HepG2 (cell line): ENCODE measurements around the gene ITCH. TPM values are rescaled to one million over a fixed set of nuclear protein-coding genes. Genes with fewer than 3 reads are reported as not detected.
A peak's percentile ranks its signal among the peaks of the same experiment; 100 is the strongest.

Source experiments
- ASH2L ChIP-seq: fragments of 300-600, 200-600 bp; sonication (generic); IDR thresholded peaks from 2 replicates; pipeline ENCODE4 v1.7.0; 2017; ENCODE audit warnings: low read depth, mild to moderate bottlenecking, moderate library complexity, mixed read lengths, low read length; ENCODE audit not compliant: insufficient read length
- EHMT2 ChIP-seq: fragments of 200-600 bp; sonication (generic); IDR thresholded peaks from 2 replicates; pipeline ENCODE4 v1.7.0; 2017; ENCODE audit warnings: antibody characterized with exemption, low read depth, low read length, borderline replicate concordance
- FOXM1 ChIP-seq: sonication (generic); formaldehyde crosslinking; IDR thresholded peaks from 2 replicates; pipeline ENCODE4 v1.5.0; 2020; ENCODE audit warnings: missing genetic modification reagents
- HIVEP1 ChIP-seq: sonication (generic); formaldehyde crosslinking; IDR thresholded peaks from 2 replicates; pipeline ENCODE4 v1.4.0; 2020; ENCODE audit warnings: mild to moderate bottlenecking, missing genetic modification reagents
- REPIN1 ChIP-seq: sonication (generic); formaldehyde crosslinking; IDR thresholded peaks from 2 replicates; pipeline ENCODE4 v1.8.0; 2022; ENCODE audit warnings: missing genetic modification reagents, low read depth, mild to moderate bottlenecking, borderline replicate concordance
- SPEN ChIP-seq: sonication (generic); formaldehyde crosslinking; IDR thresholded peaks from 2 replicates; pipeline ENCODE4 v1.5.1; 2020; ENCODE audit warnings: low read depth, mild to moderate bottlenecking, missing genetic modification reagents
- SRF ChIP-seq: IDR thresholded peaks from 2 replicates; pipeline ENCODE4 v1.6.1; 2011; ENCODE audit warnings: mild to moderate bottlenecking, low read depth, low read length, moderate library complexity
- TAF15 ChIP-seq: fragments of 200-400 bp; formaldehyde crosslinking; IDR thresholded peaks from one replicate; pipeline ENCODE4 v1.6.1; 2018; ENCODE audit warnings: mild to moderate bottlenecking, low read depth, low read length; ENCODE audit not compliant: poor library complexity, severe bottlenecking
- THAP9 ChIP-seq: sonication (generic); formaldehyde crosslinking; IDR thresholded peaks from 2 replicates; pipeline ENCODE4; 2020; ENCODE audit warnings: missing genetic modification reagents, mild to moderate bottlenecking, borderline replicate concordance
- TRIM22 ChIP-seq: fragments of 450-650 bp; IDR thresholded peaks from 2 replicates; pipeline ENCODE4 v1.6.1; 2017
- ZBTB42 ChIP-seq: sonication (generic); formaldehyde crosslinking; IDR thresholded peaks from 2 replicates; pipeline ENCODE4 v1.5.0; 2020; ENCODE audit warnings: mild to moderate bottlenecking, missing genetic modification reagents
- ZNF414 ChIP-seq: sonication (generic); formaldehyde crosslinking; IDR thresholded peaks from 2 replicates; pipeline ENCODE4 v1.5.0; 2020; ENCODE audit warnings: missing genetic modification reagents
- ZNF788 ChIP-seq: sonication (generic); formaldehyde crosslinking; IDR thresholded peaks from 2 replicates; pipeline ENCODE4 v1.5.0; 2020; ENCODE audit warnings: mild to moderate bottlenecking, missing genetic modification reagents, borderline replicate concordance
- ZNF800 ChIP-seq: sonication (generic); formaldehyde crosslinking; IDR thresholded peaks from 2 replicates; pipeline ENCODE4 v1.4.0; 2020; ENCODE audit warnings: missing genetic modification reagents
- polyA plus RNA-seq, 8 experiments: library from polyadenylated mRNA; depleted of rRNA in 3 of 8; stranded (reverse) in 7 of 8; unstranded in 1 of 8; fragments of >200 nt; fragmentation: Illumina TruSeq in 4 of 8; extraction: Trizol in 4 of 8; gene quantifications; 2 replicates each; pipeline versions ENCODE4 v1.2.1 to v1.2.3, GENCODE V29; 2011 to 2016; ENCODE audit warnings: low read depth in 4 of 8, missing spikeins in 1 of 8, mixed read lengths in 1 of 8; ENCODE audit not compliant: insufficient read depth in 1 of 8
- total RNA-seq, 5 experiments: library from RNA; depleted of rRNA; stranded (reverse); fragments of >200 nt; fragmentation: Illumina TruSeq; extraction: Trizol; gene quantifications; 2 replicates each; pipeline ENCODE4 v1.2.3, GENCODE V29; 2016; ENCODE audit warnings: low read depth in 1 of 5
- TF ChIP-seq, protein P1 (sequence below): sonication (generic); formaldehyde crosslinking; IDR thresholded peaks from 2 replicates; pipeline ENCODE4 v1.4.0; 2020; ENCODE audit warnings: missing genetic modification reagents, borderline replicate concordance

The ITCH gene
- total and polyA plus RNA-seq, 2 of the 13 experiments (the other 11 are each of a cell fraction or from before 2014, with no cell fraction given): 20.5 to 112 TPM

- TF ChIP-seq, protein P1, sequence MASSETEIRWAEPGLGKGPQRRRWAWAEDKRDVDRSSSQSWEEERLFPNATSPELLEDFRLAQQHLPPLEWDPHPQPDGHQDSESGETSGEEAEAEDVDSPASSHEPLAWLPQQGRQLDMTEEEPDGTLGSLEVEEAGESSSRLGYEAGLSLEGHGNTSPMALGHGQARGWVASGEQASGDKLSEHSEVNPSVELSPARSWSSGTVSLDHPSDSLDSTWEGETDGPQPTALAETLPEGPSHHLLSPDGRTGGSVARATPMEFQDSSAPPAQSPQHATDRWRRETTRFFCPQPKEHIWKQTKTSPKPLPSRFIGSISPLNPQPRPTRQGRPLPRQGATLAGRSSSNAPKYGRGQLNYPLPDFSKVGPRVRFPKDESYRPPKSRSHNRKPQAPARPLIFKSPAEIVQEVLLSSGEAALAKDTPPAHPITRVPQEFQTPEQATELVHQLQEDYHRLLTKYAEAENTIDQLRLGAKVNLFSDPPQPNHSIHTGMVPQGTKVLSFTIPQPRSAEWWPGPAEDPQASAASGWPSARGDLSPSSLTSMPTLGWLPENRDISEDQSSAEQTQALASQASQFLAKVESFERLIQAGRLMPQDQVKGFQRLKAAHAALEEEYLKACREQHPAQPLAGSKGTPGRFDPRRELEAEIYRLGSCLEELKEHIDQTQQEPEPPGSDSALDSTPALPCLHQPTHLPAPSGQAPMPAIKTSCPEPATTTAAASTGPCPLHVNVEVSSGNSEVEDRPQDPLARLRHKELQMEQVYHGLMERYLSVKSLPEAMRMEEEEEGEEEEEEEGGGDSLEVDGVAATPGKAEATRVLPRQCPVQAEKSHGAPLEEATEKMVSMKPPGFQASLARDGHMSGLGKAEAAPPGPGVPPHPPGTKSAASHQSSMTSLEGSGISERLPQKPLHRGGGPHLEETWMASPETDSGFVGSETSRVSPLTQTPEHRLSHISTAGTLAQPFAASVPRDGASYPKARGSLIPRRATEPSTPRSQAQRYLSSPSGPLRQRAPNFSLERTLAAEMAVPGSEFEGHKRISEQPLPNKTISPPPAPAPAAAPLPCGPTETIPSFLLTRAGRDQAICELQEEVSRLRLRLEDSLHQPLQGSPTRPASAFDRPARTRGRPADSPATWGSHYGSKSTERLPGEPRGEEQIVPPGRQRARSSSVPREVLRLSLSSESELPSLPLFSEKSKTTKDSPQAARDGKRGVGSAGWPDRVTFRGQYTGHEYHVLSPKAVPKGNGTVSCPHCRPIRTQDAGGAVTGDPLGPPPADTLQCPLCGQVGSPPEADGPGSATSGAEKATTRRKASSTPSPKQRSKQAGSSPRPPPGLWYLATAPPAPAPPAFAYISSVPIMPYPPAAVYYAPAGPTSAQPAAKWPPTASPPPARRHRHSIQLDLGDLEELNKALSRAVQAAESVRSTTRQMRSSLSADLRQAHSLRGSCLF (CRISPR knock-in tag): 0 out of 2 replicates have a peak, but pooled peaks have one; percentile 77
- peak; percentile 98; the same call in 1 of the 2 replicates for TF ChIP-seq ZNF788
- peak; percentile 84; the same call in 1 of the 2 replicates for TF ChIP-seq SPEN (CRISPR knock-in tag)
- TF ChIP-seq ASH2L: peak; percentile 90
- TF ChIP-seq THAP9 (CRISPR knock-in tag): peak; percentile 58; the same call in 1 of the 2 replicates
- TF ChIP-seq SRF: no peak
- TF ChIP-seq ZNF800 (CRISPR knock-in tag): peak; percentile 91
- TF ChIP-seq HIVEP1 (CRISPR knock-in tag): peak; percentile 83
- no peak for TF ChIP-seq ZBTB42 (CRISPR knock-in tag)
- no peak for TF ChIP-seq TRIM22
- TF ChIP-seq FOXM1: no peak
- TF ChIP-seq EHMT2: peak; percentile 68; the same call in 1 of the 2 replicates
- no peak for TF ChIP-seq TAF15
- TF ChIP-seq ZNF414 (CRISPR knock-in tag): peak; percentile 99
- TF ChIP-seq REPIN1 (CRISPR knock-in tag): peak; percentile 99
Observed at GRCh38 chr20:34407962-34408474, 44.9 kb downstream of the ITCH start (continued).
